ENCODE measurements around the gene MACROD2.

Gene MACROD2

GRCh38 chr20:14711652-14712051 is 716.3 kb downstream of the MACROD2 start:
- DNase-seq (ENCODE audit: low read depth), result no peak

- DNase-seq (ENCODE audit: low read depth), result no peak
Observed at GRCh38 chr20:14712302-14712739, 717.0 kb downstream of the MACROD2 start.

- no peak for DNase-seq (ENCODE audit: low read depth)
Observed at GRCh38 chr20:14715400-14715799, 720.1 kb downstream of the MACROD2 start.

- no peak for DNase-seq (ENCODE audit: low read depth)
Observed at GRCh38 chr20:14716351-14716801, 721.1 kb downstream of the MACROD2 start.

- no peak for DNase-seq (ENCODE audit: low read depth)
Observed at GRCh38 chr20:14717134-14717999, 722.1 kb downstream of the MACROD2 start.

- no peak for DNase-seq (ENCODE audit: low read depth)
Observed at GRCh38 chr20:14720251-14720650, 724.9 kb downstream of the MACROD2 start.

GRCh38 chr20:14721926-14722452 is 726.7 kb downstream of the MACROD2 start:
- DNase-seq (ENCODE audit: low read depth), result peak; percentile 13

GRCh38 chr20:14723614-14724013 is 728.3 kb downstream of the MACROD2 start:
- DNase-seq (ENCODE audit: low read depth), result no peak

- no peak for DNase-seq (ENCODE audit: low read depth)
Observed at GRCh38 chr20:14724036-14724435, 728.7 kb downstream of the MACROD2 start.

- DNase-seq (ENCODE audit: low read depth), result no peak
Observed at GRCh38 chr20:14724468-14724867, 729.2 kb downstream of the MACROD2 start.

GRCh38 chr20:14726591-14726990 is 731.3 kb downstream of the MACROD2 start:
- DNase-seq (ENCODE audit: low read depth), result no peak

GRCh38 chr20:14727485-14728150 is 732.3 kb downstream of the MACROD2 start:
- DNase-seq (ENCODE audit: low read depth), result no peak

GRCh38 chr20:14729390-14729789 is 734.1 kb downstream of the MACROD2 start:
- DNase-seq (ENCODE audit: low read depth), result no peak

- DNase-seq (ENCODE audit: low read depth), result no peak
Observed at GRCh38 chr20:14732343-14732742, 737.0 kb downstream of the MACROD2 start.

- DNase-seq (ENCODE audit: low read depth), result no peak
Observed at GRCh38 chr20:14732996-14733395, 737.7 kb downstream of the MACROD2 start.

GRCh38 chr20:14740380-14740779 is 745.1 kb downstream of the MACROD2 start:
- no peak for DNase-seq (ENCODE audit: low read depth)

- DNase-seq (ENCODE audit: low read depth), result no peak
Observed at GRCh38 chr20:14741616-14742015, 746.3 kb downstream of the MACROD2 start.

GRCh38 chr20:14744723-14745122 is 749.4 kb downstream of the MACROD2 start:
- no peak for DNase-seq (ENCODE audit: low read depth)

- DNase-seq (ENCODE audit: low read depth), result no peak
Observed at GRCh38 chr20:14745830-14746229, 750.5 kb downstream of the MACROD2 start.

GRCh38 chr20:14751191-14751590 is 755.9 kb downstream of the MACROD2 start:
- no peak for DNase-seq (ENCODE audit: low read depth)

GRCh38 chr20:14757728-14758127 is 762.4 kb downstream of the MACROD2 start:
- no peak for DNase-seq (ENCODE audit: low read depth)

GRCh38 chr20:14758356-14758755 is 763.0 kb downstream of the MACROD2 start:
- DNase-seq (ENCODE audit: low read depth), result no peak

GRCh38 chr20:14759979-14760378 is 764.7 kb downstream of the MACROD2 start:
- no peak for DNase-seq (ENCODE audit: low read depth)

Measured in stromal cell of bone marrow (primary cell).